ENCODE measurements around the gene TGFB2. TPM values are rescaled to one million over a fixed set of nuclear protein-coding genes. Genes with fewer than 3 reads are reported as not detected.

TGFB2 gene
- total RNA-seq, 2 donors from 2014 or later = 0.27 to 4.6 TPM

DNA sequence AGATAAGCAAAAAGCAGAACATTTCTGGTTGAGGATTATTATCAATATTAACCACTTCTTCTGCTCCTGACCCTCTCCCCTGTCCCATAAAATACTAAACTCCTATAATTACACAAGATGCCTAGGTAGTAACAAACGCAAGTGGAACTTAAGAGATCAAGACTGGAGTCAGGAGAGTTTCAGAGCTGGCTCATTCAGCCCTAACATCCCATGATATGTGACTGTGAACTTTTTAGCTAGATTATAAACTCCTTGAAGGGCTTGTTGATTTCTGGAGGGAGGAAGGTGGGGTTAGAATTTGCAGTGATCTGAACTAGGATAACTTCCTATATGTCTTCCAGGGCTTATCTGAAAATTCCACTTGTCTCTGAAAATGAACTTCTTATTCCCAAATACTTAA lies 130.6 kb downstream of the TGFB2 start:
- H3K9ac ChIP-seq (ENCODE audit: low read depth in 2 of 2, low read length in 2 of 2) = no peak overlapping the region
- no peak for TF ChIP-seq CTCF (IDR thresholded peaks at IDR 0.05)

DNA sequence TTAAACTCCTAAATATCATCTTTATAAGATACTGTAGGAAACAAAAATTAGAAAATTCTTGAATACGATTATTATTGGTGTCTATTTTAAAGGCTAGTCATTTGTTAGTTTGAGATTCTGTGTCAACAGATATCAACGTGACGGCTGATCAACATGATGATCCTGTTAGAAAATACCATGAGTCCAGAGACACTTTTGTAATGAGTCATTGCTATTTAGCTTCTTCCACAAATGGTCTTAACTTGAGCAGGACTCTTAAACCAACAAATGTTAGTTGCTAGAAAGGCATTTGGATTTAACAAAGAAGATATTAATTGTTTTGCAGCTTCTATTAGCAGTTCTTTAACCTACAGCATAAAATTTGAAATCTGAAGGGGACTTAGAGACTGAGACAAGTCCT lies 131.2 kb downstream of the TGFB2 start:
- intact Hi-C loops (cut with DNase I) = no loop called here
- H3K36me3 ChIP-seq = no peaks in the 10 kb centered on the region
- no peak overlapping the region for H3K4me3 ChIP-seq
- DNase-seq = no peak
- no peaks in the 10 kb centered on the region for H3K9me3 ChIP-seq
- no peak overlapping the region for H3K9ac ChIP-seq (ENCODE audit: low read depth in 2 of 2, low read length in 2 of 2)
- no peak for TF ChIP-seq CTCF (IDR thresholded peaks at IDR 0.05)
- H3K4me1 ChIP-seq = no peaks in the 10 kb centered on the region
- no peak overlapping the region for H3K27ac ChIP-seq
- no peaks in the 10 kb centered on the region for H3K27me3 ChIP-seq

More for the DNA sequence above, 130.6 kb downstream of the TGFB2 start:
- intact Hi-C loops (cut with DNase I) = no loop called here
- Histone ChIP-seq H3K36me3 (no peaks in the 10 kb centered on the region), H3K27ac (no peak overlapping the region), H3K27me3 (no peaks in the 10 kb centered on the region), H3K4me1 (no peaks in the 10 kb centered on the region), H3K9me3 (no peaks in the 10 kb centered on the region), H3K4me3 (no peak overlapping the region)
- DNase-seq = no peak

GRCh38 chr1:218478336-218478735 lies 133.2 kb downstream of the TGFB2 start:
- Histone ChIP-seq H3K4me1 (no peaks in the 10 kb centered on the region), H3K27ac (no peak overlapping the region), H3K27me3 (no peaks in the 10 kb centered on the region), H3K9me3 (no peaks in the 10 kb centered on the region), H3K9ac (ENCODE audit: low read depth in 2 of 2, low read length in 2 of 2) (no peak overlapping the region), H3K36me3 (no peaks in the 10 kb centered on the region), H3K4me3 (no peak overlapping the region)
- TF ChIP-seq CTCF (IDR thresholded peaks at IDR 0.05) = no peak
- intact Hi-C loops (cut with DNase I) = no loop called here
- no peak for DNase-seq

- Histone ChIP-seq H3K9ac (ENCODE audit: low read depth in 2 of 2, low read length in 2 of 2) (no peak overlapping the region), H3K4me3 (no peak overlapping the region), H3K9me3 (no peaks in the 10 kb centered on the region), H3K27me3 (no peaks in the 10 kb centered on the region), H3K27ac (peak overlapping the region; percentile 5), H3K36me3 (no peaks in the 10 kb centered on the region), H3K4me1 (no peaks in the 10 kb centered on the region)
- no peak for TF ChIP-seq CTCF (IDR thresholded peaks at IDR 0.05)
- DNase-seq = no peak
- intact Hi-C loops (cut with DNase I) = no loop called here
These were observed 134.4 kb downstream of the TGFB2 start for GRCh38 chr1:218479436-218480115.

GRCh38 chr1:218480137-218480536 lies 135.0 kb downstream of the TGFB2 start:
- no peak for TF ChIP-seq CTCF (IDR thresholded peaks at IDR 0.05)
- no peak for DNase-seq
- Histone ChIP-seq H3K36me3 (no peaks in the 10 kb centered on the region), H3K27me3 (no peaks in the 10 kb centered on the region), H3K27ac (peak overlapping the region; percentile 5), H3K4me1 (no peaks in the 10 kb centered on the region), H3K9ac (ENCODE audit: low read depth in 2 of 2, low read length in 2 of 2) (no peak overlapping the region), H3K4me3 (no peak overlapping the region), H3K9me3 (no peaks in the 10 kb centered on the region)
- intact Hi-C loops (cut with DNase I) = no loop called here

Measured in colonic mucosa (tissue), 4 donors.